PFSK-1 (cell line): ENCODE results near the gene GPHA2.

Experiments
- FOXP2 ChIP-seq: optimal IDR thresholded peaks from 2 replicates; pipeline ENCODE3; 2011; ENCODE audit warnings: borderline replicate concordance, control low read depth, inconsistent platforms; ENCODE audit not compliant: insufficient read depth; ENCODE audit errors: extremely low read length, extremely low read depth
- POLR2AphosphoS5 ChIP-seq: IDR thresholded peaks from 2 replicates; pipeline ENCODE4 v1.6.1; 2012; ENCODE audit warnings: low read depth, mild to moderate bottlenecking, control low read depth, low read length, moderate library complexity
- SIN3A ChIP-seq: IDR thresholded peaks from 2 replicates; pipeline ENCODE4 v1.6.1; 2012; ENCODE audit warnings: mild to moderate bottlenecking, low read length, moderate library complexity, borderline replicate concordance; ENCODE audit not compliant: insufficient read depth
- TAF1 ChIP-seq: IDR thresholded peaks from 2 replicates; pipeline ENCODE4 v1.6.1; 2012; ENCODE audit warnings: low read length, control low read depth, borderline replicate concordance; ENCODE audit not compliant: insufficient read depth
- TF ChIP-seq, protein P1 (sequence below), 2 experiments: IDR thresholded peaks; 2 replicates each; pipeline versions ENCODE4 v1.6.1 to v1.8.0; 2011 to 2012; ENCODE audit warnings: low read depth in 2 of 2, low read length in 2 of 2, control low read depth in 1 of 2, inconsistent platforms in 1 of 2, mild to moderate bottlenecking in 1 of 2, moderate library complexity in 1 of 2; ENCODE audit not compliant: insufficient read depth in 1 of 2

GPHA2 gene

DNA sequence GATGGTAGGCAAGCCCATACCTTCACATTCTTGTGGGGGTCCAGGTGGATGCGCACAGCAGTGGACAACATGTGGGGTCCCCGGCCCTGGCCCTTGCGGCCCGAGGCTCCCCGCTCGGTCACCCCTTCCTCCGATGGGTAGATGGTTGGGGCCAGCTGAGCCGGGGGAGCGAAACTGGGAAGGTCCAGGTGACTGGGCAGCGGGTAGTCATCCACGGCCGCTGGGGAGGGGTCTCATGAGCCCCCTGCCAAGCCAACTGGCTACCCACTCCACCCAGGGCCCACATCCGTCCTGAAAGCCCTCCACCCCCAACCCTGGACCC lies 29.4 kb downstream of the GPHA2 start:
- TF ChIP-seq, protein P1, sequence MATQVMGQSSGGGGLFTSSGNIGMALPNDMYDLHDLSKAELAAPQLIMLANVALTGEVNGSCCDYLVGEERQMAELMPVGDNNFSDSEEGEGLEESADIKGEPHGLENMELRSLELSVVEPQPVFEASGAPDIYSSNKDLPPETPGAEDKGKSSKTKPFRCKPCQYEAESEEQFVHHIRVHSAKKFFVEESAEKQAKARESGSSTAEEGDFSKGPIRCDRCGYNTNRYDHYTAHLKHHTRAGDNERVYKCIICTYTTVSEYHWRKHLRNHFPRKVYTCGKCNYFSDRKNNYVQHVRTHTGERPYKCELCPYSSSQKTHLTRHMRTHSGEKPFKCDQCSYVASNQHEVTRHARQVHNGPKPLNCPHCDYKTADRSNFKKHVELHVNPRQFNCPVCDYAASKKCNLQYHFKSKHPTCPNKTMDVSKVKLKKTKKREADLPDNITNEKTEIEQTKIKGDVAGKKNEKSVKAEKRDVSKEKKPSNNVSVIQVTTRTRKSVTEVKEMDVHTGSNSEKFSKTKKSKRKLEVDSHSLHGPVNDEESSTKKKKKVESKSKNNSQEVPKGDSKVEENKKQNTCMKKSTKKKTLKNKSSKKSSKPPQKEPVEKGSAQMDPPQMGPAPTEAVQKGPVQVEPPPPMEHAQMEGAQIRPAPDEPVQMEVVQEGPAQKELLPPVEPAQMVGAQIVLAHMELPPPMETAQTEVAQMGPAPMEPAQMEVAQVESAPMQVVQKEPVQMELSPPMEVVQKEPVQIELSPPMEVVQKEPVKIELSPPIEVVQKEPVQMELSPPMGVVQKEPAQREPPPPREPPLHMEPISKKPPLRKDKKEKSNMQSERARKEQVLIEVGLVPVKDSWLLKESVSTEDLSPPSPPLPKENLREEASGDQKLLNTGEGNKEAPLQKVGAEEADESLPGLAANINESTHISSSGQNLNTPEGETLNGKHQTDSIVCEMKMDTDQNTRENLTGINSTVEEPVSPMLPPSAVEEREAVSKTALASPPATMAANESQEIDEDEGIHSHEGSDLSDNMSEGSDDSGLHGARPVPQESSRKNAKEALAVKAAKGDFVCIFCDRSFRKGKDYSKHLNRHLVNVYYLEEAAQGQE (IDR thresholded peaks at IDR 0.05; ENCODE audit: insufficient read depth in 1 of 2, low read depth in 2 of 2, low read length in 2 of 2): no peak
- TF ChIP-seq TAF1 (no peak), POLR2AphosphoS5 (no peak), SIN3A (no peak), FOXP2 (no peak)

DNA sequence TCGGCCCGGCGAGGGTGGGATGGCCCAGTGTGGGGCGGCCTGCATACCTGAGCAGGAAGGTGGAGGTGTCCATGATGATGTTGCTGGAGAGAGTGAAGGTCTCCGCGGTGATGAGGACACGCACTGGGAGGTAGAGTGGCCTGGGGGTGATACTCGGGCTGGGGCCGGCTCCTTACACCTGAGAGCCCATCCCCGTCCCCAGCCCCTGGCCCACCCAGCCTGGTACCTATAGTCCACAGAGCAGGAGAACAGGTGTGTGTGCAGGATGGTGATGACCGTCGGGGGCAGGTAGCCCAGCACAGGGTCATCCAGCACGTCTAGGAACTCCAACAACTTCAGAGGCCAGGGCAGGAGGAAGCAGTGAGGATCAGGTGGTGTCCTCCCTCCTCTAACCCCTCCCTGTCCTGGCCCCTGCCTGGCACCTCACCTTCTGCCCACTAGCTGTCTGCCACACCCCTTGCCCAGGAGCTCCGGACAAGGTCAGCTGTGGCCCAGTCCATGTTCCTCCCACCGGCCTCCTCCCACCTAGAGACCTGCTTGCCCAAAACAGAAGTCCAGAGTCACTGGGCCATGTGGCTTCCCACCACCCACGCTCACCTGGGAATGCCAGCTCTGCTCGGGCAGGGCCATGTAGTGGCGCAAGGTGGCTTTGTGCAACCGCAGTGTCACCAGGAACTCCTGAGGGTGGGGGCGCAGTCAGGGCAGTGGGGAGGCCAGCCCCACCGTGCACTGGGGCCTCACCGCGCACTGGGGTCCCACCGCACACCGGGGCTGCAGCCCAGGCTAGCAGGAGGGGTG lies 30.0 kb downstream of the GPHA2 start:
- TF ChIP-seq, protein P1 (IDR thresholded peaks at IDR 0.05; ENCODE audit: insufficient read depth in 1 of 2, low read depth in 2 of 2, low read length in 2 of 2): no peak
- TF ChIP-seq FOXP2 (no peak), SIN3A (no peak), POLR2AphosphoS5 (no peak), TAF1 (no peak)

DNA sequence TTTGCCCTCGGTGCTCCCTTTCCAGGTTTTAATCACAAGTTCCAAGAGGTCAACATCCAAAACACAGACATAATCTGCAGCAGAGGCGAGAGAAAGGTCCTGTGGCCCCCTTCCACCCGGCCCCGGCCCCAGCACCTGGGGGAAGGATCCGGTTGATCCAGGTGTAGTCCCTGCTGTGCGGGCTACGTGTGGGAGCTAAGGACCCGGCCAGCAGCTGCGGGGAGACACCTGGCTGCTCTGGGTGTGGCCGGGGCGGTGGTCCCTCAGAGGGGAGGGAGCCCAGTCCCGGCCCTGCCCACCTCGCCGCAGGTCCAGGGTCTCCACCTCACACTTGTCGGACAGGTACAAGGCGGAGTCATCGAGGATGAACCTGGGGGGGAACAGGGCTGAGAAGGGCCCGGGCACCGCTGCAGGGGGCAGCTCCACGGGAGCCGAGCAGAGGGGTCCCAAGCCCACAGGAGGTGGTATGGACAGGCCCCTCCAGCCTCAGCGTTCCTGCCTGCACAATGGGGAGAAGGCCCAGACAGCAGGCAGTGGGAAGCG lies 32.3 kb downstream of the GPHA2 start:
- TF ChIP-seq, protein P1 (IDR thresholded peaks at IDR 0.05; ENCODE audit: insufficient read depth in 1 of 2, low read depth in 2 of 2, low read length in 2 of 2): no peak
- TF ChIP-seq FOXP2 (no peak), TAF1 (no peak), SIN3A (no peak), POLR2AphosphoS5 (no peak)

DNA sequence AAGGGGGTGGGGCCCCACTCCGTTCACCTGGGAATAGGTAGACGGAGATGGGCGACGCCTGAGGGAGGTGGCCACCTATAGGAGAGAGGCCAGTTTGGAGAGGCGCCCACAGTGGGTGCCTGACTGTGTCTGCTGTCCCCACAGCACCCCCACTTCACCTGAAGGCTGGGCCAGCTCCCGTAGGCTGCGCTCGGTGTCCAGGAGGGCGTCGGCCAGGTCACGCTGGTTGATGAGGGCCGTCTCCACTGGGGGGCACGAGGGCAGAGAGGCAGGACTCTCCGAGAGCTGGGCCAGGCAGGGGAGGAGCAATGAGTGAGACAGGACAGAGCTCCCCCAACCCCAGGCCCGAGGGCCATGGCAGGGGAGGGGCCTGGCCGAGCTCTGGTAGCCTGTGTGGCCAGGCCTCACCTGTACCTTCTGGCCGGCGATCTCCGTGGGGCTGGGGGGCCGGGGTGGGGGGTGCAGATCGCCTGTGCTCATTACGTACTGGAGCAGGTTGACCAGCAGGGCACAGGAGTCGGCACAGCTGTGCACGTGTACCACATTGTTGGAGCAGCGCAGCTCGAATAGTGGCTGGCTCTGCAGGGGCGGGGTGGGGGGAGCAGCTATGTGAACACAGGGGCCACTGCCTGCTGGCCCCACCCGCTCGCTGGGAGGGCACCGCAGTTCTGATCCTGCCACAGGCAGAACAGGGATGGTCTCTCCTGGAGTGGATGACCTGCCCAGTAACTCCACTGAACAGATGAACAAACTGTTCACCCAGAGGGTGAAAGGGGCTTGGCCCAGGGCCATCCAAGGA lies 33.4 kb downstream of the GPHA2 start:
- no peak for TF ChIP-seq TAF1
- TF ChIP-seq SIN3A: no peak
- no peak for TF ChIP-seq FOXP2
- no peak for TF ChIP-seq POLR2AphosphoS5
- TF ChIP-seq, protein P1 (IDR thresholded peaks at IDR 0.05; ENCODE audit: insufficient read depth in 1 of 2, low read depth in 2 of 2, low read length in 2 of 2): no peak
